H9 (cell line): ENCODE measurements around the gene APLF. TPM values are rescaled to one million over a fixed set of nuclear protein-coding genes. Genes with fewer than 3 reads are reported as not detected.

Experiments used
- DNase-seq: peaks from one replicate; pipeline ENCODE4 v3.0.0-alpha.2; 2017
- H2AFZ ChIP-seq: one replicate; pipeline ENCODE4 v1.6.1; 2013; ENCODE audit warnings: mild to moderate bottlenecking, low read length, control low read depth, moderate library complexity
- H2AK5ac ChIP-seq: 2 replicates; pipeline ENCODE4 v1.6.1; 2013; ENCODE audit warnings: low read length, control low read depth, mixed read lengths; ENCODE audit not compliant: insufficient read length
- H2BK120ac ChIP-seq: one replicate; pipeline ENCODE4 v1.6.1; 2013; ENCODE audit warnings: low read depth, mild to moderate bottlenecking, low read length, control low read depth, inconsistent platforms; ENCODE audit not compliant: poor library complexity, severe bottlenecking
- H2BK12ac ChIP-seq: 2 replicates; pipeline ENCODE4 v1.6.1; 2013; ENCODE audit warnings: low read length, control low read depth, mixed read lengths, low read depth; ENCODE audit not compliant: insufficient read length
- H2BK15ac ChIP-seq: 2 replicates; pipeline ENCODE4 v1.6.1; 2013; ENCODE audit warnings: low read depth, low read length, control low read depth
- H2BK20ac ChIP-seq: one replicate; pipeline ENCODE4 v1.6.1; 2013; ENCODE audit warnings: low read depth, mild to moderate bottlenecking, low read length, control low read depth, inconsistent platforms; ENCODE audit not compliant: poor library complexity, severe bottlenecking
- H2BK5ac ChIP-seq: 2 replicates; pipeline ENCODE4 v1.6.1; 2013; ENCODE audit warnings: low read length, control low read depth, mixed read lengths; ENCODE audit not compliant: insufficient read length
- H3K14ac ChIP-seq: 2 replicates; pipeline ENCODE4 v1.6.1; 2013; ENCODE audit warnings: low read length, control low read depth; ENCODE audit not compliant: insufficient read depth
- H3K18ac ChIP-seq: 2 replicates; pipeline ENCODE4 v1.6.1; 2013; ENCODE audit warnings: low read depth, mild to moderate bottlenecking, mixed read lengths, low read length, control low read depth; ENCODE audit not compliant: insufficient read length
- H3K23ac ChIP-seq: 2 replicates; pipeline ENCODE4 v1.6.1; 2013; ENCODE audit warnings: low read length, control low read depth, mixed read lengths, low read depth; ENCODE audit not compliant: insufficient read length
- H3K23me2 ChIP-seq: 2 replicates; pipeline ENCODE4 v1.6.1; 2013; ENCODE audit warnings: low read depth, mild to moderate bottlenecking, mixed read lengths, low read length, control low read depth; ENCODE audit not compliant: insufficient read length, poor library complexity, severe bottlenecking
- H3K27ac ChIP-seq: 2 replicates; pipeline ENCODE4 v1.5.1; 2013; ENCODE audit warnings: low read length, control low read depth, mixed read lengths, low read depth; ENCODE audit not compliant: insufficient read length
- H3K27me3 ChIP-seq: 2 replicates; pipeline ENCODE4 v1.6.1; 2013; ENCODE audit warnings: low read length, control low read depth, inconsistent platforms; ENCODE audit not compliant: insufficient read depth
- H3K4ac ChIP-seq: 2 replicates; pipeline ENCODE4 v1.6.1; 2013; ENCODE audit warnings: low read depth, mild to moderate bottlenecking, control low read depth, inconsistent platforms, low read length, moderate library complexity
- H3K4me1 ChIP-seq: 2 replicates; pipeline ENCODE4 v1.6.1; 2013; ENCODE audit warnings: low read length, control low read depth, inconsistent platforms; ENCODE audit not compliant: insufficient read depth
- H3K4me2 ChIP-seq: 2 replicates; pipeline ENCODE4 v1.6.1; 2013; ENCODE audit warnings: low read length, control low read depth, mixed read lengths; ENCODE audit not compliant: insufficient read length, insufficient read depth
- H3K56ac ChIP-seq: 2 replicates; pipeline ENCODE4 v1.6.1; 2013; ENCODE audit warnings: low read depth, mild to moderate bottlenecking, mixed read lengths, low read length, control low read depth; ENCODE audit not compliant: insufficient read length
- H3K79me1 ChIP-seq: 2 replicates; pipeline ENCODE4 v1.6.1; 2013; ENCODE audit warnings: low read depth, mild to moderate bottlenecking, moderate library complexity, low read length, control low read depth, inconsistent platforms; ENCODE audit not compliant: insufficient read depth, poor library complexity, severe bottlenecking
- H3K79me2 ChIP-seq: 2 replicates; pipeline ENCODE4 v1.6.1; 2013; ENCODE audit warnings: low read length, control low read depth, inconsistent platforms; ENCODE audit not compliant: insufficient read depth
- H3K9ac ChIP-seq: 2 replicates; pipeline ENCODE4 v1.6.1; 2013; ENCODE audit warnings: low read length, control low read depth, mixed read lengths; ENCODE audit not compliant: insufficient read length; ENCODE audit errors: extremely low read depth
- H3K9me3 ChIP-seq: one replicate; pipeline ENCODE4 v1.6.1; 2013; ENCODE audit warnings: low read depth, low read length, inconsistent platforms; ENCODE audit not compliant: control insufficient read depth
- H3T11ph ChIP-seq: one replicate; pipeline ENCODE4 v1.6.1; 2013; ENCODE audit warnings: mild to moderate bottlenecking, low read length, control low read depth, inconsistent platforms
- H4K20me1 ChIP-seq: one replicate; pipeline ENCODE4 v1.6.1; 2013; ENCODE audit not compliant: control insufficient read depth, insufficient read length, insufficient read depth
- H4K5ac ChIP-seq: 2 replicates; pipeline ENCODE4 v1.6.1; 2013; ENCODE audit warnings: low read depth, mild to moderate bottlenecking, mixed read lengths, low read length, control low read depth; ENCODE audit not compliant: insufficient read length
- H4K8ac ChIP-seq: replicated peaks from 2 replicates; pipeline ENCODE4 v1.6.1; 2013; ENCODE audit warnings: low read length, control low read depth, mixed read lengths, low read depth; ENCODE audit not compliant: insufficient read length
- H4K91ac ChIP-seq: 2 replicates; pipeline ENCODE4 v1.6.1; 2013; ENCODE audit warnings: low read depth, mild to moderate bottlenecking, moderate library complexity, mixed read lengths, low read length, control low read depth; ENCODE audit not compliant: insufficient read length
- H3K27ac Mint-ChIP-seq, 3 experiments: 2 replicates in 2 of 3; 3 replicates in 1 of 3; pipeline ENCODE4 v1.8.0; 2020 to 2021; ENCODE audit warnings: mixed read lengths in 3 of 3, mild to moderate bottlenecking in 1 of 3, moderate library complexity in 1 of 3
- H3K27me3 Mint-ChIP-seq: 2 replicates; pipeline ENCODE4 v1.8.0; 2021; ENCODE audit warnings: low read depth, mild to moderate bottlenecking, moderate library complexity, mixed read lengths
- H3K36me3 Mint-ChIP-seq, 3 experiments: 2 replicates in 2 of 3; 3 replicates in 1 of 3; pipeline ENCODE4 v1.8.0; 2020 to 2021; ENCODE audit warnings: low read depth in 3 of 3, mixed read lengths in 3 of 3; ENCODE audit not compliant: insufficient read depth in 1 of 3
- H3K4me1 Mint-ChIP-seq, 2 experiments: 2 replicates each; pipeline ENCODE4 v1.8.0; 2020; ENCODE audit warnings: mixed read lengths in 2 of 2
- H3K4me3 Mint-ChIP-seq, 2 experiments: 2 replicates in 1 of 2; 3 replicates in 1 of 2; pipeline ENCODE4 v1.8.0; 2020 to 2021; ENCODE audit warnings: mild to moderate bottlenecking in 2 of 2, mixed read lengths in 2 of 2, moderate library complexity in 1 of 2
- H3K9me3 Mint-ChIP-seq, 2 experiments: 2 replicates in 1 of 2; 3 replicates in 1 of 2; pipeline ENCODE4 v1.8.0; 2020; ENCODE audit warnings: mild to moderate bottlenecking in 2 of 2, mixed read lengths in 2 of 2, moderate library complexity in 1 of 2
- CTCF ChIP-seq: fragments of 200-600 bp; sonication (generic); conservative IDR thresholded peaks from 3 replicates; pipeline ENCODE4 v1.8.0; 2021; ENCODE audit warnings: antibody characterized with exemption, mild to moderate bottlenecking
- WGBS: extraction: QIAGEN DNeasy Blood & Tissue Kit; methylation state at CpG from one replicate; pipeline ENCODE4 v1.1.7; 2013; ENCODE audit warnings: missing lambda C conversion rate, low lambda C conversion rate, mixed read lengths; ENCODE audit not compliant: insufficient read length; ENCODE audit errors: extremely low coverage; 5-methylcytosine and 5-hydroxymethylcytosine counted together
- total RNA-seq: library from RNA; stranded (reverse); gene quantifications from 2 replicates; pipeline ENCODE4 v1.2.1, GENCODE V29; 2021

The APLF gene
- total RNA-seq, 1 experiment from 2014 or later, result 3.7 TPM

GRCh38 chr2:68505603-68506159 lies 38.3 kb downstream of the APLF start:
- Histone ChIP-seq H3K14ac (no peak overlapping the region), H3K4me2 (no peak overlapping the region), H3K9me3 (no peaks in the 10 kb centered on the region), H3K4me1 (no peaks in the 10 kb centered on the region; the same call in 1 of the 2 replicates), H3K4ac (no peak overlapping the region), H3K23ac (no peak overlapping the region), H2BK20ac (no peak overlapping the region), H3K79me2 (no peaks in the 10 kb centered on the region), H4K20me1 (no peaks in the 10 kb centered on the region), H2AFZ (no peak overlapping the region), H2BK120ac (no peak overlapping the region), H2AK5ac (no peak overlapping the region), H3T11ph (no peak overlapping the region), H4K91ac (no peak overlapping the region), H2BK12ac (no peak overlapping the region), H3K27me3 (no peaks in the 10 kb centered on the region), H4K5ac (no peak overlapping the region), H3K9ac (no peak overlapping the region), H3K27ac (no peak overlapping the region), H3K18ac (no peak overlapping the region), H4K8ac (no peak overlapping the region), H2BK15ac (no peak overlapping the region), H3K23me2 (no peaks in the 10 kb centered on the region), H3K79me1 (no peaks in the 10 kb centered on the region), H2BK5ac (no peak overlapping the region), H3K56ac (no peak overlapping the region)
- Mint-ChIP-seq H3K4me3 (no peak overlapping the region), H3K27me3 (no peaks in the 10 kb centered on the region), H3K4me1 (peaks cover 9% of the 10 kb centered on the region in 2 experiments), H3K27ac (no peak overlapping the region), H3K9me3 (peaks cover 0 to 4% of the 10 kb centered on the region in 2 experiments; a peak in 1 of 5 replicates), H3K36me3 (peaks cover 1 to 7% (median 6%) of the 10 kb centered on the region in 3 experiments; a peak in 4 of 7 replicates)
- no peak for DNase-seq
- WGBS, result no CpG with 5 or more reads among the region's 2 CpGs
- TF ChIP-seq CTCF, result no peak
